BJ (cell line): ENCODE data around the gene ADARB2. TPM values are rescaled to one million over a fixed set of nuclear protein-coding genes. Genes with fewer than 3 reads are reported as not detected.

Source experiments
- CTCF ChIA-PET: fragments of 350-600 bp; formaldehyde crosslinking; extraction: SDS; loops from one replicate; lab custom pipeline; 2021; ENCODE audit warnings: antibody characterized with exemption, inconsistent platforms; lab: Yijun Ruan, JAX
- POLR2A ChIA-PET: fragments of 300-600 bp; sonication (Branson Sonifier 250); formaldehyde crosslinking; extraction: SDS; loops from one replicate; lab custom pipeline; 2021; ENCODE audit warnings: antibody characterized with exemption; lab: Charles Lee
- DNase-seq: peaks from one replicate; pipeline ENCODE4 v3.0.0-alpha.2; 2011; ENCODE audit warnings: low read depth
- H3K27me3 ChIP-seq: 2 replicates; pipeline ENCODE4 v1.6.0; 2011; ENCODE audit warnings: low read length; ENCODE audit not compliant: control insufficient read depth, insufficient read depth
- H3K36me3 ChIP-seq: 2 replicates; pipeline ENCODE4 v1.5.1; 2011; ENCODE audit warnings: low read length; ENCODE audit not compliant: control insufficient read depth, insufficient read depth
- H3K4me3 ChIP-seq: 2 replicates; pipeline ENCODE4 v1.5.1; 2011; ENCODE audit warnings: low read depth, mild to moderate bottlenecking, control low read depth, low read length
- polyA plus RNA-seq: library from polyadenylated mRNA; depleted of rRNA; stranded (reverse); fragments of >200 nt; gene quantifications from 2 replicates; pipeline ENCODE4 v1.2.3, GENCODE V29; 2011
- TF ChIP-seq, protein P1 (sequence below): IDR thresholded peaks from 2 replicates; pipeline ENCODE4 v1.5.1; 2011; ENCODE audit warnings: low read depth, mild to moderate bottlenecking, control low read depth, inconsistent platforms, low read length, moderate library complexity; ENCODE audit not compliant: insufficient read depth

ADARB2 gene
- polyA plus RNA-seq, 1 experiment: not detected

- CTCF ChIA-PET: no interaction called here
- Histone ChIP-seq H3K4me3 (no peak overlapping the region), H3K27me3 (no peaks in the 10 kb centered on the region), H3K36me3 (no peaks in the 10 kb centered on the region)
- POLR2A ChIA-PET: no interaction called here
- no peak for DNase-seq
- TF ChIP-seq, protein P1, sequence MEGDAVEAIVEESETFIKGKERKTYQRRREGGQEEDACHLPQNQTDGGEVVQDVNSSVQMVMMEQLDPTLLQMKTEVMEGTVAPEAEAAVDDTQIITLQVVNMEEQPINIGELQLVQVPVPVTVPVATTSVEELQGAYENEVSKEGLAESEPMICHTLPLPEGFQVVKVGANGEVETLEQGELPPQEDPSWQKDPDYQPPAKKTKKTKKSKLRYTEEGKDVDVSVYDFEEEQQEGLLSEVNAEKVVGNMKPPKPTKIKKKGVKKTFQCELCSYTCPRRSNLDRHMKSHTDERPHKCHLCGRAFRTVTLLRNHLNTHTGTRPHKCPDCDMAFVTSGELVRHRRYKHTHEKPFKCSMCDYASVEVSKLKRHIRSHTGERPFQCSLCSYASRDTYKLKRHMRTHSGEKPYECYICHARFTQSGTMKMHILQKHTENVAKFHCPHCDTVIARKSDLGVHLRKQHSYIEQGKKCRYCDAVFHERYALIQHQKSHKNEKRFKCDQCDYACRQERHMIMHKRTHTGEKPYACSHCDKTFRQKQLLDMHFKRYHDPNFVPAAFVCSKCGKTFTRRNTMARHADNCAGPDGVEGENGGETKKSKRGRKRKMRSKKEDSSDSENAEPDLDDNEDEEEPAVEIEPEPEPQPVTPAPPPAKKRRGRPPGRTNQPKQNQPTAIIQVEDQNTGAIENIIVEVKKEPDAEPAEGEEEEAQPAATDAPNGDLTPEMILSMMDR: no peak
These were observed 429.0 kb downstream of the ADARB2 start for GRCh38 chr10:1308173-1308961.

DNA sequence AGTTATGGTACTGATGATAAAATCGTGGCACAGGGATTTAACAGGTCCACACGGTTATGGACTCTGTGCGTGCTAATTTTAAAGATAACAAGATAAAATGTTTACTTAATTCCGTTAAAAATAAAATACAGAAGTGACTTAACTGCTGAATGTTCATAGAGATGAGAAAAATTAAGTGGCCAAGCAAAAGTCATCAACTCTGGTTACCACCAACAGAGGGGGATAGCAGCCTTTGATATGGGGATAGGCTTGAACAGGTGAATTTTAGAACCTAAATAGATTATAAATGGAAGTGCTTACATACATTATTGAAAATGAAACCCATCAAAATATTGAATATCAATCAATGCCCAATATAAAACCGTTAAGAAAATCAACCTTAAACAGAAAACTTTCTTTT lies 436.2 kb downstream of the ADARB2 start:
- DNase-seq: no peak
- TF ChIP-seq, protein P1: no peak
- Histone ChIP-seq H3K4me3 (no peak overlapping the region), H3K36me3 (no peaks in the 10 kb centered on the region), H3K27me3 (no peaks in the 10 kb centered on the region)
- CTCF ChIA-PET: no interaction called here
- POLR2A ChIA-PET: no interaction called here

DNA sequence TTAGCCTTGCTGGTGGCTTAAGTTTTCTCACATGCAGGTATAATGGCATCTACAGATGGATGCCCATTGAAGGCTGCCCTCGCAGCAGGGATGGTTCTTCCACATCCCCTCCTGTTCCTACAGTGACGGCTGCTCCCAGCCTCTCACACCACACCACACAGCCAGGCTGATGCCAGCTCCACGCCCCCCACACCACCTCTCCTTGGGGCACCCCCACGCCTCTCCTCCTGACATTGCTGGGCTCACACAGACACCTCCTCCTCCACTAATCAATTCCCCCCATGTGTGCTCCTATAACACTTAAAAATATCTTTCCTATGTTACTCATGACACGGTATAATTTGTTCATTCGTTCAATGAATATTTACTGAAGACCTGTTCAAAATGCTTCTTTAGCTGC lies 437.1 kb downstream of the ADARB2 start:
- H3K36me3 ChIP-seq: no peaks in the 10 kb centered on the region
- DNase-seq: no peak
- ChIA-PET CTCF (no interaction called here), POLR2A (no interaction called here)
- H3K4me3 ChIP-seq: no peak overlapping the region
- TF ChIP-seq, protein P1: no peak
- no peaks in the 10 kb centered on the region for H3K27me3 ChIP-seq

DNA sequence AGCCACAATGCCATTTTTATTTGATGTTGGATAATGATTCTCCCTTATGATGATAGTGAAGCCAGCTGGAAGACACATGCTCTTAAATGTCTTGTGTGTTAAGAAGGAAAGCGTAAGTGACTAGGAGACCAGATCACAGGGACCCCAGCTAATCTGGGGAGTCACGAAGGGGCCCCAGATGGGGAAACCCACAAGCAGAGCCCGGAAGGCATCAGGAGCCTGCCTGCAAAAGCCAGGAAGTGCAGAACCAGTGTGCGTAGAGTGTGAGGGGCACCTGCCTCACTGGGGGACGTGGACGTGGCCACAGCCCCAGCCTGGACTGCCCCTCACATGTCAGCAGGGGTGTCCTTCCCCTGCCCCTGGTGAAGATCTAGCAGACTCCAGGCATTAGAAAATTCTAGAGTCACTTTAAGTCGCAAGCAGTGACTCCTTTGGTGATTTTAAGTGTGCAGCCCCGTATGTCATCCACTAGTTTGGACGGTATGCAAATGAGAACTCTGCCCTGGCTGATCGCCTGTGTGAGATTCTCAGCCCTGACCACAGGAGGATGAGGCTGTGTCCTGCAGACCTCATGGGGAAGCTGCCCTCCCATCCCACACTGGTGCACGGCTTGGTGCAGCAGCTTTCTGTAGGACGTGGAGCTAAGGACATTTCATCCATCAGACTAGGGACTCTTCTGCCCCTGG lies 438.1 kb downstream of the ADARB2 start:
- TF ChIP-seq, protein P1: no peak
- Histone ChIP-seq H3K36me3 (no peaks in the 10 kb centered on the region), H3K27me3 (no peaks in the 10 kb centered on the region), H3K4me3 (no peak overlapping the region)
- DNase-seq: no peak
- ChIA-PET POLR2A (no interaction called here), CTCF (no interaction called here)

GRCh38 chr10:1297566-1298301 lies 439.6 kb downstream of the ADARB2 start:
- no peak for DNase-seq
- ChIA-PET POLR2A (no interaction called here), CTCF (no interaction called here)
- Histone ChIP-seq H3K4me3 (no peak overlapping the region), H3K36me3 (no peaks in the 10 kb centered on the region), H3K27me3 (no peaks in the 10 kb centered on the region)
- TF ChIP-seq, protein P1: no peak
